H1 (cell line): ENCODE data around the gene SHISAL1. TPM values are rescaled to one million over a fixed set of nuclear protein-coding genes. Genes with fewer than 3 reads are reported as not detected.

ENCODE experiments used
- NRF1 ChIP-seq: IDR thresholded peaks from 2 replicates; pipeline ENCODE4 v1.6.1; 2011; ENCODE audit warnings: mild to moderate bottlenecking, low read depth, low read length, improper control_type of control experiment
- polyA plus RNA-seq, 7 experiments: library from polyadenylated mRNA; depleted of rRNA in 3 of 7; stranded (reverse) in 5 of 7; unstranded in 2 of 7; fragments of >200 nt in 5 of 7; fragments of 200-250 nt in 2 of 7; gene quantifications; 1 replicate in 5 of 7; 2 replicates in 1 of 7; 4 replicates in 1 of 7; pipeline versions ENCODE4 v1.2.1 to v1.2.3, GENCODE V29; 2011 to 2013; ENCODE audit warnings: missing spikeins in 2 of 7, mixed read lengths in 2 of 7
- total RNA-seq: library from RNA; stranded (reverse); fragmentation: NEBNext Ultra II Directional; extraction: Animal tissue kit (Norgen Biotek cat#: 25700); gene quantifications from 2 replicates; pipeline ENCODE4 v1.2.1, GENCODE V29; 2021

SHISAL1 gene
- total and polyA plus RNA-seq, 2 of the 8 experiments (the other 6 are each of a cell fraction or from before 2014, with no cell fraction given): 3.7 to 5.8 TPM

GRCh38 chr22:44353041-44353440 lies 40.3 kb upstream of the SHISAL1 start (continued):
- TF ChIP-seq NRF1: no peak
